Heart left ventricle (tissue), 13 donors: ENCODE data around the gene PRTN3.

ENCODE experiments used
- CTCF ChIP-seq, 12 donors: fragments of 200-600 bp; sonication (generic) in 4 of 12; IDR thresholded peaks; one replicate each; pipeline versions ENCODE4 v1.5.0 to v1.8.0; 2018 to 2022; ENCODE audit warnings: antibody characterized with exemption in 12 of 12, mild to moderate bottlenecking in 5 of 12
- POLR2A ChIP-seq, 2 donors: fragments of 450-650 bp; IDR thresholded peaks; one replicate each; pipeline ENCODE4 v1.6.1; 2017; ENCODE audit warnings: antibody characterized with exemption in 2 of 2, mild to moderate bottlenecking in 2 of 2, moderate library complexity in 2 of 2
- donor health status: ischemic (EF 13 %, LVEDD 7.1; RV severe dilation, severe dysfunction).
- donor health status: DM: no; HTN: yes; CAD: no.
- donor health status: DM: no; HTN: no; CAD: no.
- donor health status: ischemic (EF 25% LVEDD 6.9; RV normal size, moderate dysfunction).
- donor health status: ischemic (EF 25% LVEDD 5.7; RV mildly dilated, moderate dysfunction).
- donor health status: ischemic (EF 35%, LVEDD 5.7; RV mildly dilated, moderate dysfunction).
- donor health status: nonischemic (EF 11% LVEDD 7.7; RV severe dilation, severe dysfunction).
- donor health status: DM: yes; HTN: yes; CAD: no.
- donor health status: PGD.
- donor health status: ischemic (EF 29% LVEDD 5.4; RV normal size, mild dysfunction).
- donor health status: nonischemic (EF 23%, LVEDD 6.1; RV moderate dilation, normal function).

- TF ChIP-seq POLR2A (IDR thresholded peaks at IDR 0.05) (no peak), CTCF (IDR thresholded peaks at IDR 0.05) (no peak)
Observed at GRCh38 chr19:873561-874041, 32.8 kb downstream of the PRTN3 start.
